Amniotic stem cell (primary cell): ENCODE measurements around the gene ANKRD33B.
"Not testable (repeated sequence)": the region's sequence is repeated elsewhere in the genome, so short reads cannot be mapped to it uniquely, and the experiment has no call there.

Source experiments
- DNase-seq: peaks from one replicate; lab custom pipeline; 2025; lab: John Stamatoyannopoulos, UW

Gene ANKRD33B

DNA sequence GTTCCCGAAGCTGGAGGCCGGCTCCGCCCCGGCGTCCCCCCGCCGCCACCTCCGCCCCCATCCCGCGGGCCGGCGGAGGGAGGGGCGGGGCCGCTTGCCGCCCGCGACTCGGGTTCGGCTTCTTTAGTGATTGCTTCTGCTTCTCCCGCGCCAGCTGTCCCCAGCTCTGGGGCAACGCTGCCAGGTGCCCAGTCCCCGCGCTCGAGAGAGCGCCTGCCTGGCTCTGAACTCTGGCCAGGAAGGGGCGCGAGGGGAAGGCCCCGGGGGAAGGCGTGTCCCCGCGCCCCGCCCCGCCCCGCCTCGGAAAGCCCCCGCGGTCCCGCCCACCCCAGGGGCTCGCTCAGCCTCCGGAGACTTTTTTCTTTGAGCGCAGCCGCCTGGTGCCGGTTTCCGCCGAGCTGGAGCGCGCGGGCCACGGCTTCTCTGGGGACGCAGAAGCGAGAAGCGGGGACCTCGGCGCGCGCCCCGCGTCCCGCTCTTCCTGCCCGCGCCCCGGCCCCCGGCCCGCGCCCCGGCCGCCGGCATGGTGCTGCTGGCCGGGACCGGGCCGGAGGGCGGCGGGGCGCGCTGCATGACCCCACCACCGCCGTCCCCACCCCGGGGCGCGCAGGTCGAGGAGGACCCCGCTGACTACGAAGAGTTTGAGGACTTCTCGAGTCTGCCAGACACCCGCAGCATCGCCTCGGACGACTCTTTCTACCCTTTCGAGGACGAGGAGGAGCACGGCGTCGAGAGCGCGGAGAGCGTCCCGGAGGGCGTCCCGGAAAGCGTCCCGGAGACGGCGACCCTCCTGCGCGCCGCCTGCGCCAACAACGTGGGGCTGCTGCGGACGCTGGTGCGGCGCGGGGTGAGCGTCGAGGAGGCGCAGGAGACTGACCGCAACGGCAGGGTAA, at the start of gene ANKRD33B:
TSS of gene ANKRD33B (plus strand) at position 126 of the 893 bp plus-strand sequence. CDS start at position 524, 398 bp downstream.
- DNase-seq: no peak

- DNase-seq: not testable (repeated sequence)
Measured at GRCh38 chr5:10514572-10514971, 49.3 kb upstream of the ANKRD33B start.

DNA sequence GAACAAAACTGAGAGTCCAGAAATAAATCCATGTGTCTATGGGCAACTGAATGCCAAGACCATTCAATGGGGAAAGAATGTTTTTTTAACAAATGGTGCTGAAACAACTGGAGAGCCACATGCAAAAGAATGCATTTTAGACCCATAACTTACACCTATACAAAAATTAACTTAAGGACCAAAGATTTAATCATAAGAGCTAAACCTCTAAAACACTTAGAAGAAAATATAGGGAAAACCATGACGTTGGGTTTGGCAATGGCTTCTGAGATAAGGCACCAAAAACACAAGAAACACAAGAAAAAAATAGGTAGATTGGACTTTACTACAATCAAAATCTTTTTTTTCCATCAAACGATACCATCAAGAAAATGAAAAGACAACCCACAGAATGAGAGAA, 48.4 kb upstream of the ANKRD33B start:
- DNase-seq: no peak

- no peak for DNase-seq
Measured at GRCh38 chr5:10518347-10518746, 45.5 kb upstream of the ANKRD33B start.

DNA sequence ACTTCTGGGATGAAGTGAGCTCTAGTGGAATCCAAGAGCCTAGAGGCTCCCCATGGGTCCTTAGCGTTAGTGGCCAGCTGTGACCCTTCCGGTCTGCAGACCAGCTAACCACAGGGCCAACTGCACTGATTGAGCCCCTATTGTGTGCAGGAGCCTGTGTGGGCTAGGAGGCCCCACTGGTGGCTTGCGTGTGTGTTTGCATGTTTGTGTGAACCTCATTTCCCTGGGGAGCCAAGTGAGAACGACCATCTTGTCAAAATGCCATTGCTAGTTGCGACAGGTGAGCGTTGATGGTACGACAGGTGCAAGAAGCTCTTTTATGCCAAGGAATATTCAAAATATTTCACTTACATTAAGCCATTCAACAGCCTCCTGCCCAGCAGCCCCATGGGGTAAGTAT, 44.1 kb upstream of the ANKRD33B start:
- DNase-seq: no peak

DNA sequence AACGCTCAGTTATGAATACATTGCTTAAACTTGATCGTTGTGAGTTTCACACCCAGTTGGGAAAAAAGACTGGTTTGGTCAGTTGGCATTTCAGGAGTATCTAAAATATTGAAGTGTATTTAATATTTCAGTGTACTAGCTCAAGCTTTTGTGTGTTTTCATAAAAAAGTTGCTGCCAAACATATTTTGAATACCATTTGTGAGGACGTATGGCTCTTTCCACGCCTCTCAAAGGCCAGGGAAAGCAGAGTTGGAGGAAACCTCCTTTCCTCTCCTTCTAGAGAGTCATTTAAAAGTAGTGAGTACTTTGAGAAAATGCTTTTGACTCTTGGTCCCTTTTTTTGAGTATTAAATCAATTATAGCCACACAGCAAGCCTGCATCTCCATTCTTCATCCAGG, 43.2 kb upstream of the ANKRD33B start:
- DNase-seq: peak; percentile 20

GRCh38 chr5:10521466-10522223, 42.2 kb upstream of the ANKRD33B start:
- no peak for DNase-seq

GRCh38 chr5:10522224-10522611, 41.7 kb upstream of the ANKRD33B start:
- DNase-seq: no peak

DNA sequence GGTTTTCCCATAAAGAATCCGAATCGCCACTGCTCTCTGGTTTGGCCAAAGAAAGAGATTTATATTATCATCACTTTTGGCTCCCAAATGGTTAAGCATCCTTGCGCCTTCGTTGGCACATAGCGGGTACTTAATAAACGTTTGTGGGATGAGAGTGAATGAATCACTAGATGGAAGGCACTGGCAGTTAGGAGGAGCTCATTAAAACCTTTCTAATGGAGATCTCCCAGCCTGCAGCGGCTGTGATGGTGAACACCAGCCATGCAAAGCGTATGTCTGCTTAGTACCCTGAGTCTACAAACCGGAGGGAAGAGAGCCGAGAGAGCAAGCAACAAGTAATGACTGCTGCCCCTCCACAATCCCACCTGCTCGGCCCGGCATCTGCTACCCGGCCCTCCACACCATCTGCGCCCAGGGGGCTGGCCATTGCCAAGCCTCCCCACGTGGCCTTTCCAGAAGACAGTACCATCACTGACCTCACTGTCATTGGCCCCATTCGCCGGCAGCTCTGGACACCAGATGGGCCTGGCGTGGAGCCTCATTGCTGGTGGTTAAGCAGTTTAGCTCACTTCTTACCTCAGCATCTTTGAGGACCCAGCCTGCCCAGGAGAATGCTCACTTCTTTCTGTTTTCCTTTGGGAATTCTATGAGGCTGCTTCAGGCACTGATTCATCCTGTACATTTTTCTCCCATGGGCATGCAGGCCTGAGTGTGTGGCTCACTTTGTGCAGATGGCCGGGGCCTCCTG, 39.3 kb upstream of the ANKRD33B start:
- DNase-seq: peak; percentile 18

DNA sequence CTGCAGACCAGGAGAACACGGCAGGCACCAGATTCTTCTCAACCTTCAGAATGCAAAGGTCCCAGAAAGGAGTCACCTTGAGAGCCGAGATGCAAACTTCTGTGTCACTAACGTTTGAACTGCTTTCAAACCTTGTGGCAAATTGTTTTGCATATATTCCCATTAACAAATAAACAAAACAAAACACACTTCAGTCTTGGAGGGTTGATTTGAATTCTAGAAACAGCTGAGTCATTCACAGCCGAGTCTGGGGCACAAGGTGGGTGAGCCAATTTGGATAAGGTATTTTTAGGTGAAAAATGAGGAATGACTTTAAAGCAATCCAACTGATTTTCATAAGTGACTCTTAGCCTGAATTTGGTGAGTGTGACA, 38.8 kb upstream of the ANKRD33B start:
- no peak for DNase-seq

- no peak for DNase-seq
Measured at GRCh38 chr5:10527281-10527950, 36.5 kb upstream of the ANKRD33B start.

DNA sequence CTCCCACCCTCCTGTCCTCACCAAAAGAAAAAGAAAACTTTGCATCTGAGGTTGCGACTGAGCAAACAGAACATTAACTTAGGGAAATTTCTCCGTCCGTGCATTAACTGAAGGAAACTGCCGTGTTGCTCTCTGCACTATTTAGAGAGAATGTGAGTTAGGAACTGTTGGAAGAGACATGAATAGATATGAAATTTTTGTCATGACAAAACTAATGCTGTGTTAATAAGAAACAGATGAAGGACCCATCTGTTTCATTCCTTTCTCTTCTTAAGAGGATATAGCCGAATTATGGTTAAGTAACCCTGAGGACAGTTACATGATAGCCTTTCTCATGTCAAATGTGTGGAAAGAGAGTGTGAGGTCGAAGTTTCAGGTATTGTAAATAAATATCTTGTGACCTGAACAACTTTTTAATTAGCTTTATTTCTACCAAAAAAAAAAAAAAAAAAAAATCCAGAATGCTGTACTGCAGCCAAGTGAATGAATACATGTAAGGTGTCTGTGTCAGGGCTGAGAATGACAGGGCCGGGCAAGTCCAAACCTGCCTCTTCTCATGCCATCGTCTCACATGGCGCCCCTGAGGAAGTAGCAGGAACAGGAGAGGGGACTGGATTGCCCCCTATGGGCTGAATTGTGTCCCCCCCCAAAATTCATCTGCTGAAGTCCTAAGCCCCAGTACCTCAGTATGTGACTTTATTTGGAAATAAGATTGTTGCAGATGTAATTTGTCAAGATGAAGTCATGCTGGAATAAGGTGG, 35.6 kb upstream of the ANKRD33B start:
- peak; percentile 35 for DNase-seq

DNA sequence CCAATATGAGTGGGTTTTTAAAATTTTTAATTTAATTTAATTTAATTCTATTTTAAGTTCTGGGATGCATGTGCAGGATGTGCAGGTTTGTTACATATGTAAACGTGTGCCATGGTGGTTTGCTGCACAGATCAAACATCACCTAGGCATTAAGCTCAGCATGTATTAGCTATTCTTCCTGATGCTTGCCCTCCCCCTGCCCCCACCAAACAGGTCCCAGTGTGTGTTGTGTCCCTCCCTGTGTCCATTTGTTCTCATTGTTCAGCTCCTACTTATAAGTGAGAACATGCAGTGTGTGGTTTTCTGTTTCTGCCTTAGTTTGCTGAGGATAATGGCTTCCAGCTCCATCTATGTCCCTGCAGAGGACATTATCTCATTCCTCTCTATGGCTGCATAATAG, 35.0 kb upstream of the ANKRD33B start:
- DNase-seq: no peak

DNA sequence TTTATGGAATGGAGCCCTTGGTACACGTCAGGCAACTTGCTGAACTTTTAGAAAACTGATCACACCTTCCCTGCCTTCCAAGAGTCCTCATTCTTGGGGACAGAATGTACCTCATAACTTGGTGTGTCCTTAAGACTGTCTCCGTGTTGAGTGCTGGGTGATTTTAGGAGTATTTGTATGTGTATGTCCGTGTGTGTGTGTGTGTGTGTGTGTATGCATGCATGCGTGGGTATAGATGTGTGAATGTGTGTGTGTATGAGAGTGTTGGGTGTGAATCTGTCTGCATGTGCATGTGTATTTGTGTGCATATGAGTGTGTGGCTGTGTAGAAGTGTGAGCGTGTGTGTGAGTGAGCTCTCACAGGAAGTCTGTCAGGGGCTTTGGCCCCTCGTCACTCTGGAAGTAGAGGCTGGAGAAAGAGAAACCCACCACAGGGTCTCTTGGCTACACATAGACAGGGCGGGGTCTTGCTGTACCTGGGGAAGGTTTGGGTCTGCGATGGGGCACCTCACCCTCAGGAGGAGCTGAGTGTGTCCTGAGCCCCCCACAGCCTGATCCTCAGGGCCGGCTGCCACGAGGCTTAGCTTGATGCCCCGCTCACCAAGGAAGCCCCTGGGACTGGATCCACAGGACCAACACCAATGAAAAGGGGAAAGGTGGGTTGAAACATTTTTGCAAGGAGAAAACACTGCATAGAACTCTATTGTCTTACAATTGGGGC, 33.1 kb upstream of the ANKRD33B start:
- DNase-seq: no peak

GRCh38 chr5:10532421-10532820, 31.4 kb upstream of the ANKRD33B start:
- no peak for DNase-seq

DNA sequence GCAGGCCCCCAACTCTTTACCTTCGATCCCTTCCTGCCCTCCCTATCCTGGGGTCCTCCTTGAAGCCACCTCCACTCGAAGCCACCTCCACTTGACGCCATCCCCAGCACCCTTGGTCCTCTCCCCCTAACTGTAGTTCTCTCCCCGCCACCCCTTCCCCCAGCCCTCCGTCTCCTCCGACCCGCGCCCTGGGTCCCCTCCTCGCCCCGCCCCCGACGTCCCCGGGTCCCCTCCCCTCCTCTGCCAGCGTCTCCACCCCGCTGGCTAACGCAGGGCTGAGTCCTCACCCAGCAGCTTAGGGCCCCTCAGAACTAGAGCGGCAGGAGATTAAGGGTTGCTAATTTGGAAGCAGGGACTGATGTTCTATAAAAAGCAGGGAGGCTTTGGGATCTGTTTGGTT, 30.6 kb upstream of the ANKRD33B start:
- DNase-seq: no peak

DNA sequence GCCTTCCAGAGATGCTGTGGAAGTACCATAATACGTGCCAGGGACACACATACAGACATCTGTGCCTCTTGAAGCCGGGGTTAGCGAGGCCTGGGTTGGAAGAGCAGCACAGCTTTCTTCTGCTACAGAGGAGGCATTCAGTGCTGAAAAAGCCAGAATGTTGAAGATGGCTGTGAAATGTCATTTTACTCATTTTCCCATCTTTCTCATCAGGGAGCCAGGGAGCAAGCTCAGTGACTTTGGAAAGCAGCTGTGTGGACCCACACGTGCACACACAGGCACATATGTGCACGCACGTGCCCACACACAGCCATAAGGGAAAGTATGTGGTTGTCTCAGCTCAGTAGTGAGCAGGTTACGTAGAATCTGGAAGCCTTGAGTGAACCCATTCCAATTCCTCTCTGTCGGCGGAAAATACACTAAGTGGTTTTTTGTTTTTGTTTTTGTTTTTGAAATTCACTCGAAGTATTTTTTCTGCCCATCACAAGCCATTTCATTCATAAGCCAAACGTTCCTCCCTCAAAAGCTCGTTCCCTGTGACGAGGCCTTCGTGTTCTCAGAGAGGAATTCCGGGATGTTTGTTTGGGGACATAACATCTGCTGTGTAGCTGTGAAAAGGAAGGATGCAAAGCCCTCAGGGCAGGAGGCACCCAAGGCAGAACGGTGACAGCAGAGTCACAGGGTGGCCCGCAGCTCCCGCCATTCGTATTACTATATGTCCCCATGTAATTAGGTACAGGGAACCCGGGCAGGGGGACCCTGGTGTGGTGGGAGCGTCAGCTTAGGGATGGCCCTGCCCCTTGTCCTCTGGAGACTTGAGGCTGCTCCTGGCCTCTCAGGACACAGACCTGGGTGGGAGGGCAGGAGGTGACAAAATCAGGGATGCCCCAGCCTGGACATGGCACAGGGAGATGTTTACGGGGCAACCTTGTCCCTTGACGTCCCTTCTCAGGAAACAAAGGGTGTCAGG, 29.0 kb upstream of the ANKRD33B start:
- no peak for DNase-seq

DNA sequence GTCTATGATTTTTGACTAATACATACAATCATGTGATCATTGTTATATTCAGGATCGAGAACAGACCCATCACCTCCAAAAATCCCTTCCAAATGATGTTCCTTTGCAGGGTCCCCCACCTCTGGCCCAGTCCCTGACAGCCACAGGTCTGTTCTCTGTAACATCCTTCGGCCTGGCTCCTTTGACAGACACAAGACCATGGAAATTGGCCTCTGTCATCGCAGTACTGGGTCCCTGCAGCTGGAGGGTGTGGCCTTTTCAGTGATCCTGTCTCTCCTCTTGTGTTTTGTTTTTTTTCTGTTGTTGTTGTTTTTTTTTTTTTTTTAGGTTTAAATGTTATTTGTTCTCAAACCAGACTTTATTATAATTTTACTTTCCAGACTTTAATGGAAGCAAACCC, 27.4 kb upstream of the ANKRD33B start:
- no peak for DNase-seq

DNA sequence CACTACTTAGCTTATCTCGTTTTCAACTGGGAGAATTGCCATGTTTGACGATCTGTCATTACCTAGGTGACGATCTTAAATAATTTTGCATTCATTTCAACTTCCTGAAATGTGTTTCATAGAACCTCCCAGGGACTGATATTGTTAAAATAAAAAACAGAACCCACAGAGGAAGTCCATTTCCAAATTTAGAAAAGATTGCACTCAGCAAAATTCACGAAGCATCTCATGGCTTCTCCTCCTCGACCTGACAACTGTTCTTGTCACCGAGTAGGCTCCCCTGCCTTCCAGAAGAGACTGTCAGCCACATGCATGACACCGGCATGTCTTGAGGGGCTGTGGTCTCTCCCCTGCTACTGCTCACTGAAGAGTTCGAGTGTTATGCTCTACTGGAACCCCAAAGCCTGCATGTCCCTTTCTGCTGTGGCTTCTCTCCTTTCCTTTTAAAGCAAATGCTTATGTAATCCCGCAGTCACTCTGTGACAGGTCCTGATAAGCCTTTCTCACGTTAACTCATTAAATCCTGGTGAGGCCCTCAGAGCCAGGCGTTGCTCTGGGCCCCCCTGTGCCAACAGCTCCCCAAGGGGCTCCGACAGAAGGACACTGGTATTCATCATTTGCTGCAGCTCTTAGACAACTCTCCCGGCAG, 26.8 kb upstream of the ANKRD33B start:
- no peak for DNase-seq
